HepG2 (cell line): ENCODE measurements around the gene ZNF800. TPM values are rescaled to one million over a fixed set of nuclear protein-coding genes. Genes with fewer than 3 reads are reported as not detected.

Experiments
- ATAC-seq: fragments of 200-7000 bp; cut with Tn5 transposase; 3 replicates; pipeline ENCODE4 v1.9.1; 2020; ENCODE audit warnings: mild to moderate bottlenecking, moderate library complexity
- BruUV-seq: library from RNA; stranded (reverse); fragments of 400-500 nt; replicated peaks from 2 replicates; lab custom pipeline; 2021; lab: Mats Ljungman, UMichigan
- CTCF ChIA-PET: fragments of 300-600 bp; formaldehyde crosslinking; extraction: SDS; loops from one replicate; lab custom pipeline; 2021; ENCODE audit warnings: low total read pairs, inconsistent platforms, low intra/inter-chr PET ratio; lab: Yijun Ruan, JAX
- POLR2A ChIA-PET: fragments of 350-600 bp; sonication (Branson Sonifier 250); formaldehyde crosslinking; loops from one replicate; lab custom pipeline; 2020; ENCODE audit warnings: antibody characterized with exemption, inconsistent platforms; lab: Yijun Ruan, JAX
- DNase-seq: peaks from one replicate; pipeline ENCODE4 v3.0.0-alpha.2; 2015; ENCODE audit warnings: low spot score
- FAIRE-seq: peaks from 3 replicates; lab custom pipeline; 2011; peaks lifted over from hg19 to GRCh38; lab: Jason Lieb, UNC
- H2AFZ ChIP-seq: one replicate; pipeline ENCODE4 v1.6.1; 2011; ENCODE audit warnings: low read length, inconsistent platforms
- H3K27ac ChIP-seq: fragments of 300-600 bp; 3 replicates; pipeline ENCODE4 v1.8.0; 2011; ENCODE audit warnings: mixed run types, mild to moderate bottlenecking, mixed read lengths, low read length, inconsistent platforms; ENCODE audit not compliant: insufficient read depth; ENCODE audit errors: extremely low read length
- H3K27me3 ChIP-seq, 2 experiments: fragments of 200-600 bp in 1 of 2; 2 replicates in 1 of 2; 3 replicates in 1 of 2; pipeline versions ENCODE4 v1.6.0 to v1.8.0; 2011; ENCODE audit warnings: low read length in 2 of 2, mild to moderate bottlenecking in 2 of 2, moderate library complexity in 2 of 2, inconsistent platforms in 1 of 2; ENCODE audit not compliant: insufficient read depth in 2 of 2, control insufficient read depth in 1 of 2
- H3K36me3 ChIP-seq, 2 experiments: fragments of 200-600 bp in 1 of 2; replicated peaks in 1 of 2; 2 replicates in 1 of 2; 3 replicates in 1 of 2; pipeline versions ENCODE4 v1.5.1 to v1.8.0; 2011; ENCODE audit warnings: low read length in 2 of 2, inconsistent platforms in 1 of 2; ENCODE audit not compliant: insufficient read depth in 2 of 2, control insufficient read depth in 1 of 2
- H3K4me1 ChIP-seq: 2 replicates; pipeline ENCODE4 v1.5.1; 2012; ENCODE audit warnings: low read length, inconsistent platforms; ENCODE audit not compliant: insufficient read depth
- H3K4me2 ChIP-seq: 2 replicates; pipeline ENCODE4 v1.6.0; 2011; ENCODE audit warnings: low read depth, low read length, inconsistent platforms
- H3K4me3 ChIP-seq, 3 experiments: fragments of 200-600 bp in 1 of 3; sonication (generic), shearing (Covaris generic) in 1 of 3; replicated peaks in 1 of 3; 2 replicates each; pipeline ENCODE4 v1.5.1; 2011 to 2016; ENCODE audit warnings: low read length in 3 of 3, inconsistent platforms in 2 of 3, low read depth in 2 of 3, mild to moderate bottlenecking in 2 of 3, control low read depth in 1 of 3, mixed read lengths in 1 of 3; ENCODE audit not compliant: insufficient read depth in 1 of 3
- H3K79me2 ChIP-seq: one replicate; pipeline ENCODE4 v1.6.1; 2011; ENCODE audit warnings: low read length, inconsistent platforms; ENCODE audit not compliant: insufficient read depth
- H3K9ac ChIP-seq: 2 replicates; pipeline ENCODE4 v1.6.0; 2011; ENCODE audit warnings: mild to moderate bottlenecking, low read depth, low read length, inconsistent platforms; ENCODE audit not compliant: insufficient read depth
- H3K9me3 ChIP-seq: 2 replicates; pipeline ENCODE4 v1.5.1; 2012; ENCODE audit warnings: mild to moderate bottlenecking, low read length
- H4K20me1 ChIP-seq: 2 replicates; pipeline ENCODE4 v1.6.0; 2011; ENCODE audit warnings: inconsistent platforms, mild to moderate bottlenecking, low read length, moderate library complexity; ENCODE audit not compliant: insufficient read depth
- CSRNP2 ChIP-seq: sonication (generic); formaldehyde crosslinking; conservative IDR thresholded peaks from 2 replicates; pipeline ENCODE4 v1.8.0; 2022; ENCODE audit warnings: low read depth, missing genetic modification reagents
- GATAD2A ChIP-seq: IDR thresholded peaks from 2 replicates; pipeline ENCODE4 v1.6.1; 2016
- MTA3 ChIP-seq: sonication (generic); formaldehyde crosslinking; IDR thresholded peaks from 2 replicates; pipeline ENCODE4 v1.4.0; 2020; ENCODE audit warnings: missing genetic modification reagents
- NFATC3 ChIP-seq: sonication (generic); formaldehyde crosslinking; IDR thresholded peaks from 2 replicates; pipeline ENCODE4 v1.5.1; 2020; ENCODE audit warnings: mild to moderate bottlenecking, missing genetic modification reagents
- RBAK ChIP-seq: sonication (generic); formaldehyde crosslinking; IDR thresholded peaks from 2 replicates; pipeline ENCODE4 v1.5.1; 2020; ENCODE audit warnings: mild to moderate bottlenecking, missing genetic modification reagents
- REST ChIP-seq, 2 experiments: IDR thresholded peaks; 2 replicates each; pipeline ENCODE4 v1.6.1; 2011 to 2012; ENCODE audit warnings: low read length in 2 of 2, borderline replicate concordance in 1 of 2, low read depth in 1 of 2, mild to moderate bottlenecking in 1 of 2, moderate library complexity in 1 of 2
- SOX13 ChIP-seq, 3 experiments: fragments of 450-650 bp in 1 of 3; sonication (generic) in 1 of 3; formaldehyde crosslinking in 1 of 3; IDR thresholded peaks in 2 of 3; conservative IDR thresholded peaks in 1 of 3; 2 replicates each; pipeline versions ENCODE4 v1.5.0 to v1.6.1; 2016 to 2020; ENCODE audit warnings: antibody characterized with exemption in 1 of 3, mild to moderate bottlenecking in 1 of 3, missing compliant biosample characterization in 1 of 3, missing genetic modification reagents in 1 of 3, moderate library complexity in 1 of 3
- SP2 ChIP-seq: sonication (generic); formaldehyde crosslinking; IDR thresholded peaks from 2 replicates; pipeline ENCODE4 v1.5.1; 2020; ENCODE audit warnings: mild to moderate bottlenecking, missing genetic modification reagents
- XBP1 ChIP-seq: sonication (generic); formaldehyde crosslinking; IDR thresholded peaks from 2 replicates; pipeline ENCODE4 v1.5.0; 2020; ENCODE audit warnings: missing genetic modification reagents
- ZNF136 ChIP-seq: sonication (generic); formaldehyde crosslinking; IDR thresholded peaks from 2 replicates; pipeline ENCODE4 v1.8.1; 2022; ENCODE audit warnings: low read depth, mild to moderate bottlenecking, moderate library complexity, missing genetic modification reagents
- WGBS: methylation state at CpG from one replicate; pipeline ENCODE4 v1.1.6; 2017; ENCODE audit warnings: low lambda C conversion rate; 5-methylcytosine and 5-hydroxymethylcytosine counted together
- in situ Hi-C: cut with HindIII; loops from 2 replicates; pipeline ENCODE4 v1.10.0; 2017; ENCODE audit warnings: low pct_unique_long_range_greater_than_20kb; ENCODE audit not compliant: extremely low pct_ligation_motif_present
- intact Hi-C: fragments of 100-400 bp; cut with micrococcal nuclease; formaldehyde crosslinking; loops from one replicate; pipeline ENCODE4 v1.10.0; 2022; ENCODE audit not compliant: unreplicated experiment
- polyA plus RNA-seq, 8 experiments: library from polyadenylated mRNA; depleted of rRNA in 3 of 8; stranded (reverse) in 7 of 8; unstranded in 1 of 8; fragments of >200 nt; fragmentation: Illumina TruSeq in 4 of 8; extraction: Trizol in 4 of 8; gene quantifications; 2 replicates each; pipeline versions ENCODE4 v1.2.1 to v1.2.3, GENCODE V29; 2011 to 2016; ENCODE audit warnings: low read depth in 4 of 8, missing spikeins in 1 of 8, mixed read lengths in 1 of 8; ENCODE audit not compliant: insufficient read depth in 1 of 8
- total RNA-seq, 5 experiments: library from RNA; depleted of rRNA; stranded (reverse); fragments of >200 nt; fragmentation: Illumina TruSeq; extraction: Trizol; gene quantifications; 2 replicates each; pipeline ENCODE4 v1.2.3, GENCODE V29; 2016; ENCODE audit warnings: low read depth in 1 of 5

Gene ZNF800
- total and polyA plus RNA-seq, 2 of the 13 experiments (the other 11 are each of a cell fraction or from before 2014, with no cell fraction given): 7.1 to 12.7 TPM

GRCh38 chr7:127377425-127377824 is 15.1 kb downstream of the ZNF800 start (continued):
- TF ChIP-seq CSRNP2 (CRISPR knock-in tag) (no peak), RBAK (CRISPR knock-in tag) (no peak), NFATC3 (no peak)

- H4K20me1 ChIP-seq: 0 out of 2 replicates have a peak, but pooled peaks cover 2% of the 10 kb centered on the region
- H3K4me1 ChIP-seq: peaks cover 16% of the 10 kb centered on the region
- no peak overlapping the region for H3K4me2 ChIP-seq
- BruUV-seq: no TSS peak
- DNase-seq (no peak), ATAC-seq (no peak), FAIRE-seq (no peak)
- no peak overlapping the region for H3K4me3 ChIP-seq
- WGBS: 98% methylated on average over 1 of the region's 1 CpG
- CTCF ChIA-PET: no interaction called here
- H3K9me3 ChIP-seq: no peaks in the 10 kb centered on the region
- no peak overlapping the region for H3K9ac ChIP-seq
- H2AFZ ChIP-seq: no peak overlapping the region
- POLR2A ChIA-PET: no interaction called here
- TF ChIP-seq MTA3 (CRISPR knock-in tag) (no peak), ZNF136 (CRISPR knock-in tag) (no peak), SP2 (CRISPR knock-in tag) (no peak), REST (IDR thresholded peaks at IDR 0.05; ENCODE audit: borderline replicate concordance in 1 of 2, low read depth in 1 of 2, low read length in 2 of 2) (no peak), SOX13 (IDR thresholded peaks at IDR 0.05) (no peak), SOX13 (CRISPR knock-in tag; conservative IDR thresholded peaks at IDR 0.05 in 1 of 2, IDR thresholded peaks at IDR 0.05 in 1 of 2) (no peak), XBP1 (CRISPR knock-in tag) (no peak), GATAD2A (CRISPR knock-in tag) (no peak)
- TF ChIP-seq, all 625 proteins: peak for 0
- H3K79me2 ChIP-seq: peaks cover 12% of the 10 kb centered on the region
- peaks cover 3 to 21% of the 10 kb centered on the region in 2 experiments for H3K36me3 ChIP-seq
- in situ Hi-C loops (no loop called here), intact Hi-C loops (no loop called here)
- no peaks in the 10 kb centered on the region for H3K27me3 ChIP-seq
- no peak overlapping the region for H3K27ac ChIP-seq
Measured at GRCh38 chr7:127375631-127376030, 16.9 kb downstream of the ZNF800 start.
